Measurements from ENCODE around the gene ALMS1. TPM values are rescaled to one million over a fixed set of nuclear protein-coding genes. Genes with fewer than 3 reads are reported as not detected.

The ALMS1 gene
- total RNA-seq, 2 donors from 2014 or later = 52.4 to 56.1 TPM

- H3K27ac ChIP-seq (ENCODE audit: low read depth, low read length) = no peak overlapping the region
- Mint-ChIP-seq H3K27ac (no peak overlapping the region), H3K4me3 (no peak overlapping the region), H3K9me3 (peaks cover 47% of the 10 kb centered on the region), H3K36me3 (ENCODE audit: low read depth) (no peaks in the 10 kb centered on the region), H3K4me1 (no peaks in the 10 kb centered on the region), H3K27me3 (ENCODE audit: insufficient read depth) (peaks cover 20% of the 10 kb centered on the region)
- 88 to 100% methylated on average over 1 of the region's 1 CpG for WGBS, 2 experiments (ENCODE audit: insufficient coverage in 1 of 2, insufficient read length in 1 of 2)
- DNase-seq = no peak
- H3K36me3 ChIP-seq (ENCODE audit: control insufficient read depth, insufficient read depth, low read length) = no peaks in the 10 kb centered on the region
- H3K4me3 ChIP-seq (ENCODE audit: low read length) = no peak overlapping the region
- H3K27me3 ChIP-seq (ENCODE audit: control insufficient read depth, insufficient read depth, low read length, poor library complexity, severe bottlenecking) = no peaks in the 10 kb centered on the region
- no peak overlapping the region for H3K9ac ChIP-seq (ENCODE audit: extremely low read depth, low read length, poor library complexity, severe bottlenecking)
- TF ChIP-seq, protein P1, sequence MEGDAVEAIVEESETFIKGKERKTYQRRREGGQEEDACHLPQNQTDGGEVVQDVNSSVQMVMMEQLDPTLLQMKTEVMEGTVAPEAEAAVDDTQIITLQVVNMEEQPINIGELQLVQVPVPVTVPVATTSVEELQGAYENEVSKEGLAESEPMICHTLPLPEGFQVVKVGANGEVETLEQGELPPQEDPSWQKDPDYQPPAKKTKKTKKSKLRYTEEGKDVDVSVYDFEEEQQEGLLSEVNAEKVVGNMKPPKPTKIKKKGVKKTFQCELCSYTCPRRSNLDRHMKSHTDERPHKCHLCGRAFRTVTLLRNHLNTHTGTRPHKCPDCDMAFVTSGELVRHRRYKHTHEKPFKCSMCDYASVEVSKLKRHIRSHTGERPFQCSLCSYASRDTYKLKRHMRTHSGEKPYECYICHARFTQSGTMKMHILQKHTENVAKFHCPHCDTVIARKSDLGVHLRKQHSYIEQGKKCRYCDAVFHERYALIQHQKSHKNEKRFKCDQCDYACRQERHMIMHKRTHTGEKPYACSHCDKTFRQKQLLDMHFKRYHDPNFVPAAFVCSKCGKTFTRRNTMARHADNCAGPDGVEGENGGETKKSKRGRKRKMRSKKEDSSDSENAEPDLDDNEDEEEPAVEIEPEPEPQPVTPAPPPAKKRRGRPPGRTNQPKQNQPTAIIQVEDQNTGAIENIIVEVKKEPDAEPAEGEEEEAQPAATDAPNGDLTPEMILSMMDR (conservative IDR thresholded peaks at IDR 0.05) = no peak
- peaks cover 18% of the 10 kb centered on the region for H3K9me3 ChIP-seq (ENCODE audit: control insufficient read depth, low read length)
- H3K4me1 ChIP-seq (ENCODE audit: control insufficient read depth, insufficient read depth, low read length) = no peaks in the 10 kb centered on the region
These were observed 252.8 kb downstream of the ALMS1 start for GRCh38 chr2:73638429-73638828.

GRCh38 chr2:73640511-73640911, 254.9 kb downstream of the ALMS1 start:
- H3K27ac ChIP-seq (ENCODE audit: low read depth, low read length) = no peak overlapping the region
- Mint-ChIP-seq H3K27me3 (ENCODE audit: insufficient read depth) (peaks cover 34% of the 10 kb centered on the region), H3K27ac (no peak overlapping the region), H3K9me3 (peaks cover 47% of the 10 kb centered on the region), H3K4me1 (no peaks in the 10 kb centered on the region), H3K4me3 (no peak overlapping the region), H3K36me3 (ENCODE audit: low read depth) (no peaks in the 10 kb centered on the region)
- H3K36me3 ChIP-seq (ENCODE audit: control insufficient read depth, insufficient read depth, low read length) = no peaks in the 10 kb centered on the region
- 71 to 83% methylated on average over 1 of the region's 1 CpG for whole genome bisulfite sequencing, 2 experiments (ENCODE audit: insufficient coverage in 1 of 2, insufficient read length in 1 of 2)
- H3K27me3 ChIP-seq (ENCODE audit: control insufficient read depth, insufficient read depth, low read length, poor library complexity, severe bottlenecking) = peaks cover 4% of the 10 kb centered on the region
- no peak overlapping the region for H3K4me3 ChIP-seq (ENCODE audit: low read length)
- no peak overlapping the region for H3K9ac ChIP-seq (ENCODE audit: extremely low read depth, low read length, poor library complexity, severe bottlenecking)
- DNase-seq = no peak
- TF ChIP-seq, protein P1 (conservative IDR thresholded peaks at IDR 0.05) = no peak
- H3K9me3 ChIP-seq (ENCODE audit: control insufficient read depth, low read length) = peaks cover 18% of the 10 kb centered on the region
- H3K4me1 ChIP-seq (ENCODE audit: control insufficient read depth, insufficient read depth, low read length) = no peaks in the 10 kb centered on the region

DNA sequence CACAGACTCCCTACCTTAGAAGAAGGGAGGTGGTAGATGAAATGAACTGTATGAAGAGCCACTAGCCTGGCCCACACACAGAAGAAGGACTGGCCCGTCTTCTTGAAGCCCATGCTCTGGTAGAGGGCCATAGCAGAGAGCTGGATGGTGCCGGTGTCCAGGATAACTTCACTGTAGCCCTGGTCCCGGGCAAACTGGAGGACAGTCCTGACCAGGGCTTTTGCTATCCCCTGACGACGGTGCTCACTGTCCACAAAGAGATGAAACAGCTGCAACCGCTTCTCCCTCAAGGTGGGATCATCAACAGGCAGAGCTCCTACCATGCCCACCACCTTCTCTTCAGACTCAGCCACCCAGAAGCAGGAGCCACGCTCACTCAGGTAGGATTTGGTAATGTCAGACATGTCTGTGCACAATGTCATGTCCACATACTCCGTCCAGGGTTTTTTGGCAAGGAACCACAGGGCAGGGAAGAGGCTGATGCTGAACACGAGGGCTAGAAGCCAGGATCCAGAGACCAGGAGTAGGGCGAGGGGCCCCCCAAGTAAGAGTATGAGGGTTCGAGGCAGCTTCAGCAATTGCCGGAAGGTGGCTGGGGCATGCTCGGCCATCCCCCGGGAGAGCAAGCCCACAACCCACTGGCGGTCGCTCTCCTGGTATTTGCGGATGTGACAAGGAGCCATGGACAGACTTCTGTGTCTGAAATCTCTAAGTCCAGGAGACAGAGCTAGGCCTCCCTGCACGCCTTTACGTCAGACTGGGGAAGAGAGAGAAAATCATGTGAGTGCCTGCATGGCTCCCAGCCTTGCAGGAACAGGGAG, 255.5 kb downstream of the ALMS1 start:
- no peaks in the 10 kb centered on the region for H3K36me3 Mint-ChIP-seq (ENCODE audit: low read depth)
- H3K27ac ChIP-seq (ENCODE audit: low read depth, low read length) = no peak overlapping the region
- H3K27ac Mint-ChIP-seq = no peak overlapping the region
- no peak overlapping the region for H3K4me3 ChIP-seq (ENCODE audit: low read length)
- no peak overlapping the region for H3K9ac ChIP-seq (ENCODE audit: extremely low read depth, low read length, poor library complexity, severe bottlenecking)
- peaks cover 40% of the 10 kb centered on the region for H3K27me3 Mint-ChIP-seq (ENCODE audit: insufficient read depth)
- DNase-seq = no peak
- no peaks in the 10 kb centered on the region for H3K4me1 ChIP-seq (ENCODE audit: control insufficient read depth, insufficient read depth, low read length)
- H3K27me3 ChIP-seq (ENCODE audit: control insufficient read depth, insufficient read depth, low read length, poor library complexity, severe bottlenecking) = peaks cover 4% of the 10 kb centered on the region
- H3K36me3 ChIP-seq (ENCODE audit: control insufficient read depth, insufficient read depth, low read length) = no peaks in the 10 kb centered on the region
- no peak overlapping the region for H3K4me3 Mint-ChIP-seq
- H3K9me3 Mint-ChIP-seq = peaks cover 45% of the 10 kb centered on the region
- peaks cover 18% of the 10 kb centered on the region for H3K9me3 ChIP-seq (ENCODE audit: control insufficient read depth, low read length)
- 90 to 96% methylated on average over 11 to 19 of the region's 19 CpGs for WGBS, 2 experiments (ENCODE audit: insufficient coverage in 1 of 2, insufficient read length in 1 of 2)
- TF ChIP-seq, protein P1 (conservative IDR thresholded peaks at IDR 0.05) = no peak
- H3K4me1 Mint-ChIP-seq = no peaks in the 10 kb centered on the region
